Activated naive CD8-positive, alpha-beta T cell treated with anti-CD3 and anti-CD28 coated beads, Interleukin-2, amount 10 ng/mL, durations not matched to agents 7 days and 5 days (primary cell): ENCODE results near the gene ZNF260. TPM values are rescaled to one million over a fixed set of nuclear protein-coding genes. Genes with fewer than 3 reads are reported as not detected.

ENCODE experiments used
- ATAC-seq: fragments of 150-1000 bp; cut with Tn5 transposase; one replicate; pipeline ENCODE4 v1.10.0; 2021; ENCODE audit warnings: low read depth, moderate library complexity
- POLR2A ChIA-PET: fragments of 350-600 bp; sonication (Branson Sonifier 250); formaldehyde crosslinking; loops from one replicate; lab custom pipeline; 2021; ENCODE audit warnings: antibody characterized with exemption; lab: Charles Lee
- DNase-seq: peaks from one replicate; pipeline ENCODE4 v3.0.0; 2021
- H3K27ac Mint-ChIP-seq: one replicate; pipeline ENCODE4 v1.8.0; 2022; ENCODE audit warnings: mild to moderate bottlenecking, mixed read lengths
- H3K27me3 Mint-ChIP-seq: one replicate; pipeline ENCODE4 v1.8.0; 2022; ENCODE audit warnings: mild to moderate bottlenecking, moderate library complexity, mixed read lengths
- H3K36me3 Mint-ChIP-seq: one replicate; pipeline ENCODE4 v1.8.0; 2021; ENCODE audit warnings: mild to moderate bottlenecking, mixed read lengths
- H3K4me1 Mint-ChIP-seq: one replicate; pipeline ENCODE4 v1.8.0; 2021; ENCODE audit warnings: mixed read lengths
- H3K4me3 Mint-ChIP-seq: one replicate; pipeline ENCODE4 v1.8.0; 2022; ENCODE audit warnings: mild to moderate bottlenecking, moderate library complexity, mixed read lengths
- H3K9me3 Mint-ChIP-seq: one replicate; pipeline ENCODE4 v1.8.0; 2021; ENCODE audit warnings: mixed read lengths
- total RNA-seq, 2 experiments: library from RNA; stranded (reverse); gene quantifications; one replicate each; pipeline ENCODE4 v1.2.3, GENCODE V29; 2021

The ZNF260 gene
- total RNA-seq, 2 experiments from 2014 or later: 12.9 to 16.3 TPM

DNA sequence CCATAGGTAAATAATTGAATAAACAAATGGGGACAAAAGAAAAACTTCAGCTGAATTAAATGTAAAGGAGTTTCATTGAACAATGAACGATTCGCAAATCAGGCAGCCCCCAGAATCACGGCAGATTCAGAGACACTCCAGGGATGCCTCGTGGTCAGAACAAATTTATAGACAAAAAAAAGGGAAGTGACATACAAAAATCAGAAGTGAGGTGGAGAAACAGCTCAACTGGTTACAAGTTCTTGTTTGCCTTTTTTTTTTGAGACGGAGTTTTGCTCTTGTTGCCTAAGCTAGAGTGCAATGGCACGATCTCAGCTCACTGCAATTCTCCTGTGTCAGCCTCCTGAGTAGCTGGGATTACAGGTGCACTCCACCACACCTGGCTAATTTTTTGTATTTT, 44.4 kb downstream of the ZNF260 start:
- H3K27ac Mint-ChIP-seq: no peak overlapping the region
- peaks cover 22% of the 10 kb centered on the region for H3K9me3 Mint-ChIP-seq
- POLR2A ChIA-PET: no interaction called here
- peaks cover 16% of the 10 kb centered on the region for H3K4me1 Mint-ChIP-seq
- H3K4me3 Mint-ChIP-seq: no peak overlapping the region
- H3K27me3 Mint-ChIP-seq: no peaks in the 10 kb centered on the region
- ATAC-seq (no peak), DNase-seq (no peak)
- peaks cover 39% of the 10 kb centered on the region for H3K36me3 Mint-ChIP-seq

DNA sequence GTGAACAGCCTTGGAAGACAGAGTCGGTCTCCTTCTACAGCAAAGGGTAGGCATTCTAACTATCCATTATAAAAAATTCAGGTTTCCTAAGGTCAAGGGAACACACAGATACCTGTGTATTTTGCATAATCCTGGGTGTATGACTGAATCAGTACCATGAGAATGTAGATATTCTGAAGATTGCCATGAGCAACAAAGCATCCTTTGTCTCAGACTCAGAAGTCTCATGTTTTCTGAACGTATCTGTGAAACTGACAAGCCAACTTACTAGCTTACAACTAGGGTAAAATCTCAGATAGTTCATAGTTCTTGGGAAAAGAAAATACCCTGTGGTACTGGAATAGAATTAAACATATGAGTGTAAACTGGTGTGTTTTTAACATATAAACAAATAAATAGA, 45.2 kb downstream of the ZNF260 start:
- H3K27me3 Mint-ChIP-seq: no peaks in the 10 kb centered on the region
- no peak for ATAC-seq
- H3K36me3 Mint-ChIP-seq: peaks cover 42% of the 10 kb centered on the region
- DNase-seq: no peak
- peaks cover 22% of the 10 kb centered on the region for H3K9me3 Mint-ChIP-seq
- H3K4me1 Mint-ChIP-seq: peaks cover 8% of the 10 kb centered on the region
- H3K27ac Mint-ChIP-seq: no peak overlapping the region
- no peak overlapping the region for H3K4me3 Mint-ChIP-seq
- POLR2A ChIA-PET: no interaction called here

Other genes with a start within 250 kb of the ZNF260 start
- 1 to 10 TPM; 9.3 to 9.7 TPM for gene ZFP14, start 149.1 kb downstream of the ZNF260 start, total RNA-seq
- 10 to 100 TPM in 1 of 2 experiments, 1 to 10 TPM in 1; 8.3 to 10.8 TPM for gene ZFP82, start 109.6 kb downstream of the ZNF260 start, total RNA-seq
- 10 to 100 TPM; 14.1 TPM for gene ZNF566, start 38.7 kb downstream of the ZNF260 start, total RNA-seq
- 10 to 100 TPM; 21.6 to 24.2 TPM for gene ZNF529, start 45.0 kb upstream of the ZNF260 start, total RNA-seq
- gene ZNF382, start 77.0 kb upstream of the ZNF260 start, total RNA-seq: 10 to 100 TPM; 15.6 to 16.2 TPM
- gene ZNF461, start 138.6 kb upstream of the ZNF260 start, total RNA-seq: 10 to 100 TPM; 11.5 to 13.8 TPM
- 10 to 100 TPM; 13.6 to 15.5 TPM for gene ZNF567, start 159.3 kb upstream of the ZNF260 start, total RNA-seq
- gene ZNF850, start 244.5 kb upstream of the ZNF260 start, total RNA-seq: 10 to 100 TPM; 16.9 to 17.6 TPM